Measurements from ENCODE around the gene SYT7.
A peak's percentile ranks its signal among the peaks of the same experiment; 100 is the strongest.

Gene SYT7

GRCh38 chr11:61587951-61588727 lies 7.3 kb upstream of the SYT7 start:
- no peak for TF ChIP-seq JUND (IDR thresholded peaks at IDR 0.05; ENCODE audit: low read depth)
- in situ Hi-C loops (cut with HindIII; ENCODE audit: low pct_unique_long_range_greater_than_20kb, low sequenced_read_pairs), result no loop called here
- DNase-seq (ENCODE audit: low read depth in 1 of 2, low spot score in 1 of 2), result peak; percentile 85 to 89

- DNase-seq (ENCODE audit: low read depth in 1 of 2, low spot score in 1 of 2), result peak; percentile 74 to 76
- TF ChIP-seq JUND (IDR thresholded peaks at IDR 0.05; ENCODE audit: low read depth), result no peak
- in situ Hi-C loops (cut with HindIII; ENCODE audit: low pct_unique_long_range_greater_than_20kb, low sequenced_read_pairs), result no loop called here
Measured at GRCh38 chr11:61587541-61587941, 6.7 kb upstream of the SYT7 start.

- in situ Hi-C loops (cut with HindIII; ENCODE audit: low pct_unique_long_range_greater_than_20kb, low sequenced_read_pairs), result no loop called here
- no peak for TF ChIP-seq JUND (IDR thresholded peaks at IDR 0.05; ENCODE audit: low read depth)
- DNase-seq (ENCODE audit: low read depth in 1 of 2, low spot score in 1 of 2), result peak in 1 of 2 experiments; percentile 88
Measured at GRCh38 chr11:61586792-61587430, 6.0 kb upstream of the SYT7 start.

- in situ Hi-C loops (cut with HindIII; ENCODE audit: low pct_unique_long_range_greater_than_20kb, low sequenced_read_pairs), result no loop called here
- no peak for DNase-seq (ENCODE audit: low read depth in 1 of 2, low spot score in 1 of 2)
- no peak for TF ChIP-seq JUND (IDR thresholded peaks at IDR 0.05; ENCODE audit: low read depth)
Measured at GRCh38 chr11:61585115-61585514, 4.2 kb upstream of the SYT7 start.

GRCh38 chr11:61581931-61582330 lies 1.1 kb upstream of the SYT7 start:
- no peak for DNase-seq (ENCODE audit: low read depth in 1 of 2, low spot score in 1 of 2)
- in situ Hi-C loops (cut with HindIII; ENCODE audit: low pct_unique_long_range_greater_than_20kb, low sequenced_read_pairs), result no loop called here
- no peak for TF ChIP-seq JUND (IDR thresholded peaks at IDR 0.05; ENCODE audit: low read depth)

- peak in 1 of 2 experiments; percentile 67 for DNase-seq (ENCODE audit: low read depth in 1 of 2, low spot score in 1 of 2)
- in situ Hi-C loops (cut with HindIII; ENCODE audit: low pct_unique_long_range_greater_than_20kb, low sequenced_read_pairs), result no loop called here
- no peak for TF ChIP-seq JUND (IDR thresholded peaks at IDR 0.05; ENCODE audit: low read depth)
Measured at GRCh38 chr11:61580271-61580888, 496 bp downstream of the SYT7 start.

GRCh38 chr11:61579676-61580270 lies 1.1 kb downstream of the SYT7 start:
- no peak for DNase-seq (ENCODE audit: low read depth in 1 of 2, low spot score in 1 of 2)
- TF ChIP-seq JUND (IDR thresholded peaks at IDR 0.05; ENCODE audit: low read depth), result no peak
- in situ Hi-C loops (cut with HindIII; ENCODE audit: low pct_unique_long_range_greater_than_20kb, low sequenced_read_pairs), result no loop called here

GRCh38 chr11:61578819-61579675 lies 1.8 kb downstream of the SYT7 start:
- in situ Hi-C loops (cut with HindIII; ENCODE audit: low pct_unique_long_range_greater_than_20kb, low sequenced_read_pairs), result no loop called here

GRCh38 chr11:61577383-61578118 lies 3.3 kb downstream of the SYT7 start:
- peak in 1 of 2 experiments; percentile 71 for DNase-seq (ENCODE audit: low read depth in 1 of 2, low spot score in 1 of 2)
- in situ Hi-C loops (cut with HindIII; ENCODE audit: low pct_unique_long_range_greater_than_20kb, low sequenced_read_pairs), result no loop called here
- TF ChIP-seq JUND (IDR thresholded peaks at IDR 0.05; ENCODE audit: low read depth), result no peak

More at GRCh38 chr11:61578819-61579675, 1.8 kb downstream of the SYT7 start:
- TF ChIP-seq JUND (IDR thresholded peaks at IDR 0.05; ENCODE audit: low read depth), result no peak
- DNase-seq (ENCODE audit: low read depth in 1 of 2, low spot score in 1 of 2), result no peak

- no peak for TF ChIP-seq JUND (IDR thresholded peaks at IDR 0.05; ENCODE audit: low read depth)
- peak; percentile 65 to 71 for DNase-seq (ENCODE audit: low read depth in 1 of 2, low spot score in 1 of 2)
- in situ Hi-C loops (cut with HindIII; ENCODE audit: low pct_unique_long_range_greater_than_20kb, low sequenced_read_pairs), result no loop called here
Measured at GRCh38 chr11:61575886-61576861, 4.7 kb downstream of the SYT7 start.
